Stimulated activated CD8-positive, alpha-beta memory T cell treated with anti-CD3 and anti-CD28 coated beads, Interleukin-4, amount 100 ng/mL, for 1 hour (primary cell): ENCODE results near the gene GPS1.
A peak's percentile ranks its signal among the peaks of the same experiment; 100 is the strongest.

Experiments used
- DNase-seq, 2 donors: peaks; one replicate each; pipeline ENCODE4 v3.0.0-alpha.2; 2020; ENCODE audit warnings: low read depth in 2 of 2, low spot score in 1 of 2

Gene GPS1

DNA sequence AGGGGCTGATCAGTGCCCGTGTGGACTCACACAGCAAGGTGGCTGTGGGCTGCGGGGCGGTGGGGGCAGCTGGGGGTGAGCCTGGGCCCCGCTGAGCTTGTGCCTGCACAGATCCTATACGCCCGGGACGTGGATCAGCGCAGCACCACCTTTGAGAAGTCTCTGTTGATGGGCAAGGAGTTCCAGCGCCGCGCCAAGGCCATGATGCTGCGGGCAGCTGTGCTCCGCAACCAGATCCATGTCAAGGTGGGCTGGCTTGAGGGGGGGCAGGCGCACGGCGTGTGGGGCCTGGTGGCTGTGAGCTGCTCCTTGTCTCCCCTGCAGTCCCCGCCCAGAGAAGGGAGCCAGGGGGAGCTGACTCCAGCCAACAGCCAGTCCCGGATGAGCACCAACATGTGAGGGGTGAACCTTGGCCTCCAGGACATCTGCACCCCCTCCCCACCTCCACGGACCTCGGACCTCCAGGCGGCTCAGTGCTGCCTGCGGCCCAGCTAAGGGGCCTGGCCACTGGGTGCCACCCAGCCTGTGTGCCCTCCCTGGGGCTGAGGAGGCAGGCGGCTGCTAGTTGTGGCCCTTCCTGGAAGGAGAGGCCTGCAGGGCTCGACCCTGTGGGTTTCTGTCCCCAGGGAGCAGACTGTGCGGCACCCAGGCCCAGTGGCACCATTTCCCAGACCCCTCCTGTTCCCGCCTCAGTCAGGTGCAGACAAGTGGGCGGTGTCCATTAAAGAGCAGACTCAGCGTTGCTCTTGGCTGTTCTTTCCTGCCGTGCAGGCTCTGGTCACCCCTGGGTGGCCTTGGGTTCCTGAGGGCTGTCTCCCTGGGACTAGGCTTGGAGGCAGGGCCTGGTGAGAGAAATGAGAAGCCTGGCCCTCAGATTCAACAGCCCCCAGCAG, 5.3 kb downstream of the GPS1 start:
- no peak for DNase-seq

DNA sequence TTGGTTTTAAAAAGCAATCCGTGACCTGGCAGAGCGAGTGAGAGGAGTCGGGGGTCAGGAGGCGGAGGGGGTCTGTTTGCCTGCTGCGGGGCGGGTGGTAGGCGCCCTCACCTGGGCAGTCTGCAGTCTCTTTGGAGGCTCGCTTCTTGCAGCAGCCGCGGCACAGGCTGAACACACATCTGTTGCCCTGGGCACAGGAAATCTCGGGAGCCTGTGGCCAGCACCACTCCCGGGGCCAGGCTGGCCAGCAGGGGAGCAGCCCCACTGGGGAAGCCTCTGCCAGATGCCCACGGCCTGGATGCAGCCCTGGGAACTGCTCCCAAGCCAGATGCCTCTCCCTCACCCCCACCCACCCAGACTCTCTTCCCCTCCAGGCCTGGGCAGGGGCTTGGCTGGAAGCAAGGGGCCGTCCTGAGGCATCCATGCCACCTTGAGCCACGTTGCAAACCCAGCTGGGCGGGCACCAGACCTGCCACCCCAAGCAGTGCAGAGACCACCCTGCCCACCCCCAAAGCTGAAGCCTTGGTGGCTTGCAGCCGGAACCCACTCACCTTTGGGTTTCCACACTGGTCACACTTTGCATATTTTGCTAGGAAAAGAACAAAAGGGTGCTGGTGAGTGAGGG, 6.6 kb downstream of the GPS1 start:
- DNase-seq, result no peak

DNA sequence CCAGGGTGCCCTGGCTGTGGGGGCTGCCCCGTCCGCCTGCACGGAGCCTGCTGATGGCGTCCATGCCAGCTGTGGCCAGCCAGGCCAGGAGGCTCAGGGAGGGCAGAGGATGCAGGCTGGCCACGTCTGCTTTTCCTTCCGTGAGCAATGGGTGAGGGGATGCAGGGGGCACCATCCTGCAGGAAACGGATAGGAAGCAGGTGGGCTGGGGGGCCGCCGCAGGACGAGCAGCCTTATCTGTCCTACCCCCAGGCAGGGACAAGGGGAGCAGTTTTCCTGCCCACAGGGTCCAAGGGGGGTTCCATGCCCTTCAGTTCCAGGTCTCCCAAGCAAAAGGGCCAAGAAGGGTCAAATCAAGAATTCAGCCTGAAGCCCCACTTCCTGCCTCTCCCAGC, 7.2 kb downstream of the GPS1 start:
- DNase-seq, result no peak

- DNase-seq, result no peak
Measured at GRCh38 chr17:82059272-82060000, 7.7 kb downstream of the GPS1 start.

- DNase-seq, result no peak
Measured at GRCh38 chr17:82060001-82060380, 8.3 kb downstream of the GPS1 start.

DNA sequence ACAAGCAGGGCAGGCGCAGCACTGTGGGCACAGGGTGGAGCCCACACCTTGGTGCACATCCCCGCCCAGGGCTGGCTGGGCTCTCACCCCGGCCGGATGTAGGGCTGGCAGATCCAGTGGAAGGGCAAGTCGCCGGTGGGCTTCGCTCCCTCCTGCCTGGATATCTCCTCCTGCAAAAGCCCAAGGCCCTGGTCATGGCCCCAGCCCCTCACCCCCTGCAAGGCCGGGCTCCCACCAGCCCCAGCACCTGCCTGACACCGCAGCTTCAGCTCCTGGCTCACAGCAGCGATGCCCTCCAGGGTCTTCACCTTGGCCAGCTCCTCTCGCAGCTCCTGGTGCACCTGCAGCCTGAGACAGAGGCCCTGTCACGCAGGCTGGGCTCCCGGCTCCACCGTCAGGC, 8.9 kb downstream of the GPS1 start:
- no peak for DNase-seq

DNA sequence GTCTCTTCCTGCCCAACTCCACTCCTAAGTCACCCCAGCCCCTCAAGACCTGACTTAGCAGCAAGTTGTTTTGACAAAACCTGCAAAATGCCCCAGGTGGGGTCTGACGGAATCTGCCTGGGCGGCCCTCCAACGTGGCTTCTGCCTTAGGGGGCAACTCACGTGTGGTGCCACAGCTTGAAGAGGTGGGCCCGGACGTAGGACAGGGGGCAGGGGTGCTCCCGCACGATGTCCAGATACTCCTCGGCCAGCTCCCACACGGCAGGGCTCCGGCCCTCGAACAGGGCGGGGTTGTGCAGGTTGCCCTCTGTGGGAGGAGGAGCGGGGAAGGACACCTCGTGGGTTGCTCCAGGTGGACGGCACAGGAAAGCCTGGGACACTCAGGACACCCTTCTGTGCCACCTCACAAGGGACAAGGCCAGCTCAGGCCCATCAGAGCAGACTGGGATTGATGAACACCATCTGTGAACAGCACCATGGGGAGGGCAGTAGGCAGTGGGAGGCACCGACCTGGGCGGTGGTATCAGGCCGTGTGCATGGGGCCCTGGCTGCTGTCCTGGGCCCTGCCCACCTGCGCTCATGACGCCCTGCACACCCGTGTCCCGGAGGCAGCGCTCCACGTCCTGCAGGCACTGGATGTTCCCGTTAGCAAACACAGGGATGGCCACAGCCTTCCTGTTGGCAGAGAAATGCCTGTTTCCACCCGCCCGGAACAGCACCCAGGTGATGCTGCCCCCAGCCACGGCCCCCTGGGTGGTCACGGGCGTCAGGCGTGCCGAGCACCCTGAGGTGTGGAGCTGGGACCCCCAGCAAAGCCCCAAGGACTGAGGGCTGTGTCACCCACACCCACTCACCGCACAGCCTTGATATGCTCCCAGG, 9.6 kb downstream of the GPS1 start:
- no peak for DNase-seq

- no peak for DNase-seq
Measured at GRCh38 chr17:82062076-82062983, 10.6 kb downstream of the GPS1 start.

DNA sequence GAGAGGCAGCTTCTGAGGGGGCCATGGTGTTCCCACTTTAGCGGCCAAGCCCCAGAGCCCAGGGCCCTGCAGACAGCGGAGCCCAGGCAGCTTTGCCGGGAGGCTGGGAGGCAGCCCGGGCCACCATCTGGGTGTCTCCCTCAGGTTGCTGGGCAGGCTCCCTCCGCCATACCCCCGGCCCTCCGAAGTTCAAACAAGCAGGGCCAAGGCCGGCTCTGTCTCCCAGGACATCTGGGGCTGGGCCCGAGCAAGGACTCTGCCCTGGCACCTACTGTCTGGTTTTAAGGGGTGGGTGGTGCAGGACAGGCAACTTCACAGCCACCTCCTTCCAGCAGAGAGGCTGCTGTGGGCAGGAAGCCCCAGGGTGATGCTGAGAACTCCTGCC, 11.3 kb downstream of the GPS1 start:
- no peak for DNase-seq

DNA sequence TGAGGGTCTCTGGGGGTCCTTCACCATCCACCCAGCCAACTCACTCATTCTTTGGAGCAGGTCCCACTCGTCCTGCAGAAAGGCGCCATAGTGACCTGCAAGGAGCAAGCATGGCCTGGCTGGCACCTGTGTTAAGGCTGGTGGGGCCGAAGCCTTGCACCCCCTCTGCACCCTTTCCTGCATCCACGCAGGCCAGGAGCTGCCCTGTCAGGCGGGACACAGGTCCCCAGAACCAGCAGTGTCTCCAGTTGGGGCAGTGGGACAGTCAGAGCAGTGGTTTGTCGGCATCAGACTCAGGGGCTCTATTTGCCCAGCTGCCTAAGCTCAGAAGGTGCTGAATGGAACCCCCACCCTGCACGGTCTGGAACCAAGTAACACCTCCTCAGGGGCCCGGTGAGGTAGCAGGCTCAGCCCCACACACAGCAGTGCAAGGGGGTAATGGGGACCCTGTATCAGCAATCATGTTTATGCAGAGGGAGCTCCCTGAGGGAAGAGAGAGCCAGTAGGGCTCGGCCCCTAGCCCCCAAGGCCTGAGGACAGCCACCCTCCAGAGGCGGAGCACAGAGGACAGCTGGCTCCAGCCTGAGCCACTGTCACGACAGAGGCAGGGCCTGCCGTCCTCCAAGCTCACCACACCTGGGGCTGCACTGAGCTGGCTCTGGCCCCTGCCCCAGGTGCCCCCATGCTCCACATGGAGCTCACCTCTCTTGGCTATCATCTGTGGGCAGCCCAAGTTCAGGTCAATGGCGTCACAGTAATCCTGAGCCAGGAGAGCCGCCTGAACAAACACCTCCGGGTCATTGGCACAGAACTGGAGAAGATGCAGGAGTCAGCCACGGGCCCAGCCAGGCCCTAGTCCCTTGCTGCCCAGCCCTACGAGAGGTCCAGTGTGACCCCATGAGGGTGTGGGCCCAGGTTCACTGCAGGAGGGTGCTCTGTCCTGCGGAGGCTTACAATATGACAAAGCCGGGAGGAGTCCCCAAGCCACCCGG, 12.0 kb downstream of the GPS1 start:
- DNase-seq, result no peak

- no peak for DNase-seq
Measured at GRCh38 chr17:82064433-82065192, 12.9 kb downstream of the GPS1 start.

GRCh38 chr17:82065193-82065637, 13.5 kb downstream of the GPS1 start:
- no peak for DNase-seq

DNA sequence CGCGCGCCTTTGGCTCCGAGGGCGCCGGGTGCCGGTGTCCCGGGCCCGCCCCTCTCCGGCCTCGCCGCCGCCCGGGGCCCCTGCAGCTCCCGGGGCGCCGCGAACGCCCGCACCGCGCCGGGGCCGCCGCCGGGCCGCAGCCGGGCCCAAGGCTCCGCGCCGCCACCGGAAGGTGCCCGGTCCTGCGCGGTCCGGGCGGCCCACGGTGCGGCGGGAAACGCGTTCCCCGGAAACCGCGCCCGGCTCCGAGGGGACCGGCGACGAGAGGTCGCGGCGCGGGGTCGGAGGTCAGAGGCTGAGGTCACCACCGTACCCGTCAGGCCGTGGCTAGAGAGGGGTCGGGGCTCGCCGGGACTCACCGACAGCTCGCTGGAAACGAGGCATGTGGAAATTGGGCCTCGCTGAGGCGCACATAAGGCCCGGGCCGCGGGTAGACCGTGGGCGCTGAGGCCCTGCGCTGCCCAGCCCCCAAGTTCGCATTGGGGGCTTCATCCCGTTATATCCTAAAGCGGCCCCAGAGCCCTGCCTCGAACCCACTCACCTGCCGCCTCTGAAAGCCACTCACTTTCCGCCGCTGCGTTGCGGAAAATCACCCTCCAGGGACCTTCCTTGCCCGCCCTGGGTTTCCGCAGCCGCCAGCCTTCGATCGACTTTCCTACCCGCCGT, 14.1 kb downstream of the GPS1 start, which contains the start of gene DUS1L:
Gene DUS1L (minus strand): TSS at position 167 of the 666 bp plus-strand sequence. CDS start 745 bp downstream, outside the sequence.
- peak; percentile 41 to 43 for DNase-seq

GRCh38 chr17:82070611-82071010, 18.9 kb downstream of the GPS1 start:
- no peak for DNase-seq

DNA sequence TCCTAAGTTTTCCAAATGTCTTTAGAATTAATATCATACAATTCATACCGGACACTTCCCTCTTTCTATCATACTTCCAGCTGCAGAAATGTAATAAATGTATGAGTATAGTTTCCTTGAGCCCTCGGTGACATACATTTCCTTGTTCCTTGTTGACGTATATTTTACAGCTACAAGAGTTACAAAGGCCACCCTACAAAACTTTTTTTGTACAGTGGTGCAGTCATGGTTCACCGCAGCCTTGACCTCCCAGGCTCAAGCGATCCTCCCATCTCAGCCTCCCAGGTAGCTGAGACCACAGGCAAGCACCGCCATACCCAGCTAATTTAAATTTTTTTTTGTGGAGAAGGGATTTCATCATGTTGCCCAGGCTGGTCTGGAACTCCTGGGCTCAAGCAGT, 21.1 kb downstream of the GPS1 start:
- no peak for DNase-seq

- no peak for DNase-seq
Measured at GRCh38 chr17:82073446-82073845, 21.7 kb downstream of the GPS1 start.

- no peak for DNase-seq
Measured at GRCh38 chr17:82076018-82076784, 24.5 kb downstream of the GPS1 start.
